ENCODE results near the gene TXNDC5.

TXNDC5 gene

GRCh38 chr6:7910654-7911344 is at the start of gene TXNDC5:
TSS of gene TXNDC5 (minus strand) at chr6:7910788. CDS start at chr6:7910776, 12 bp downstream.
- DNase-seq: peak; percentile 60

GRCh38 chr6:7960141-7960540 is 49.6 kb upstream of the TXNDC5 start:
- no peak for DNase-seq

- DNase-seq: no peak
Observed at GRCh38 chr6:7959453-7959852, 48.9 kb upstream of the TXNDC5 start.

- DNase-seq: no peak
Observed at GRCh38 chr6:7958464-7958863, 47.9 kb upstream of the TXNDC5 start.

- no peak for DNase-seq
Observed at GRCh38 chr6:7956257-7956656, 45.7 kb upstream of the TXNDC5 start.

GRCh38 chr6:7954477-7955200 is 44.1 kb upstream of the TXNDC5 start:
- DNase-seq: no peak

- DNase-seq: no peak
Observed at GRCh38 chr6:7953753-7954152, 43.2 kb upstream of the TXNDC5 start.

GRCh38 chr6:7939864-7940228 is 29.3 kb upstream of the TXNDC5 start:
- no peak for DNase-seq

- DNase-seq: no peak
Observed at GRCh38 chr6:7939184-7939863, 28.7 kb upstream of the TXNDC5 start.

GRCh38 chr6:7938562-7939183 is 28.1 kb upstream of the TXNDC5 start:
- DNase-seq: no peak

GRCh38 chr6:7933794-7934193 is 23.2 kb upstream of the TXNDC5 start:
- DNase-seq: peak; percentile 25

- no peak for DNase-seq
Observed at GRCh38 chr6:7932625-7933024, 22.0 kb upstream of the TXNDC5 start.

GRCh38 chr6:7924867-7925266 is 14.3 kb upstream of the TXNDC5 start:
- DNase-seq: no peak

GRCh38 chr6:7922596-7922995 is 12.0 kb upstream of the TXNDC5 start:
- no peak for DNase-seq

GRCh38 chr6:7921632-7922092 is 11.1 kb upstream of the TXNDC5 start:
- no peak for DNase-seq

GRCh38 chr6:7921046-7921445 is 10.5 kb upstream of the TXNDC5 start:
- no peak for DNase-seq

- no peak for DNase-seq
Observed at GRCh38 chr6:7920425-7920824, 9.8 kb upstream of the TXNDC5 start.

GRCh38 chr6:7919871-7920270 is 9.3 kb upstream of the TXNDC5 start:
- no peak for DNase-seq

GRCh38 chr6:7918403-7918802 is 7.8 kb upstream of the TXNDC5 start:
- DNase-seq: no peak

GRCh38 chr6:7917729-7918128 is 7.1 kb upstream of the TXNDC5 start:
- DNase-seq: no peak

GRCh38 chr6:7916959-7917358 is 6.4 kb upstream of the TXNDC5 start:
- no peak for DNase-seq

- no peak for DNase-seq
Observed at GRCh38 chr6:7914991-7915789, 4.6 kb upstream of the TXNDC5 start.

- no peak for DNase-seq
Observed at GRCh38 chr6:7914311-7914710, 3.7 kb upstream of the TXNDC5 start.
